ENCODE measurements around the gene EPC1.
"Not testable (repeated sequence)": the region's sequence is repeated elsewhere in the genome, so short reads cannot be mapped to it uniquely, and the experiment has no call there.

DNA sequence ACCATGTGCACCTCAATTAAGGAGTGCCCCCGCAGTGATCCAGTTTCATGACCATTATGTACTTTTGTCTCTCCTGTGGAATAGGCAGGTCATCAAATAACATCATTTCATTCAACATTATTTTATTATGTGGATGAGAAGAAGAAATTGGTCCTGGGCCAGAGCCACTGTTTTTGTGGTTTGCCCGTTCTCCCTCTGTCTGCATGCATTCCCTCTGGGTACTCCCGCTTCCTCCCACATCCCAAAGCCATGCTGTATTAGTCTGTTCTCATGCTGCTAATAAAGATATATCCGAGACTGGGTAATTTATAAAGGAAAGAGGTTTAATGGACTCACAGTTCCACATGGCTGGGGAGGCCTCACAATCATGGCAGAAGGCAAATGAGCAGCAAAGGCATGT lies 124.6 kb downstream of the EPC1 start:
- TF ChIP-seq CTCF, POLR2A (IDR thresholded peaks at IDR 0.05): not testable (repeated sequence)

Measured in body of pancreas (tissue), 4 donors.